GM19239 (cell line): ENCODE results near the gene EFL1.

Experiments used
- DNase-seq: peaks from one replicate; pipeline ENCODE4 v3.0.0; 2011; ENCODE audit warnings: low spot score; ENCODE audit not compliant: insufficient read length
- FAIRE-seq: peaks from 2 replicates; lab custom pipeline; 2011; peaks lifted over from hg19 to GRCh38; lab: Jason Lieb, UNC

EFL1 gene

DNA sequence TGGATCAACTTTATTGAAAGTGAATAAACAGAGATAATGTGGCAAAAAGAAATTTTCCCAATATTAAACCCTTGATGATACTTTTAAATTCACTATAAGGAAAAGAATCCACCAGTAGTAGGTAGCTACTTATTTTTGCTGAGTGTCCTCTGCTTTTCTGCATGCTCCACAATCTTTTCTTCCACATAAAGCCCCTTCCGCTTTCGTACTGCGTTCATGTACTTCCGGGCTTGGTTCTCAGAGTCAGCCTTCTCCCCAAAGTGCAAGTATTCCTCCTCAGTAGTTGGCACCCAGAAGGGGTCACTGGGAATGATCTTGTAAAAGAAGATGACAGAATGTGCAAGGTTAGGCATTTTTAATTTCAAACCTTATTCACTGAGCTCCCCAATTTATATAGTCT lies 132.3 kb downstream of the EFL1 start:
- FAIRE-seq (no peak), DNase-seq (no peak)

DNA sequence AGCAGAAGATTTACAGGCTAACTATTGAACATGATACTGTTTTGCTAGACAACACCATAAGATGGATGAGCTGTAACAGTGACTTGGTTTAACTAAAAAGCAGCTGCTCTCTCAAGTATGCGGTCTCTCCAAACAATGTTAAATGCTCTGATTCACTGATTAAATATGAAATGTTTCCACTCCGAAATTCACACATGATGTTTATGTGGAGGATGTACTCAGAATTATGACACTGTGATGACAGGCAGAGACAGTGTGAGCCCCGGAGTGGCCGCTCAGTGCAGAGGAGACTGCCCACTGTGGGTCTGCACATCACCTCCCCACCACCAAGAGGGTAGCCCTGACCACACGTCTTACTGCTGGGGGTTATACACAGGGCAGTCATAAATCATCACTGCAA lies 132.8 kb downstream of the EFL1 start:
- FAIRE-seq (no peak), DNase-seq (no peak)

DNA sequence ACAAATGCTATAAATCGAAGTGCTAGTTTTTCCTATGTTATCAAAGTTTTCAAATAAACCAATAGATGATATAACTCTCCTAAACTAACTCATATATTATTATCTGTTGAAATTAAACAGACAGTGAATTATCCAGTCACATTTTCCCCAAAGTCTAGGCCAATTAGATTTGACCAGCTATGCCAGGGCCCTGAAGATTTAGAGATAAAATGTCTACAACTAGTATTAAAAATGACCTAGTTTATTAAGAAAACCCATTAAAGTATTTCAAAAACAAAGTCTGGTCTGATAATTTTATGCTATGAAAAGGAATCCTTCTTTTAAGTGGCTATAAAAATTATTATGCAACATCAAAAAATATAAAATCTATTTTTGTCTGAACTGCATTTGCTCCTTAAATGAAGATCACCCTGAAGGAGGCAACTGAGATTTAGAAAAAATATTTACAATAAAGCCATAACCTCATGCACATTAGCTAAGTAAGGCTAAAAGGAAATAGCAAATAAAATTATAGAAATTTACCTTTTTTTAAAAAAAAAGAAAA lies 133.3 kb downstream of the EFL1 start:
- FAIRE-seq, result no peak
- DNase-seq, result no peak

DNA sequence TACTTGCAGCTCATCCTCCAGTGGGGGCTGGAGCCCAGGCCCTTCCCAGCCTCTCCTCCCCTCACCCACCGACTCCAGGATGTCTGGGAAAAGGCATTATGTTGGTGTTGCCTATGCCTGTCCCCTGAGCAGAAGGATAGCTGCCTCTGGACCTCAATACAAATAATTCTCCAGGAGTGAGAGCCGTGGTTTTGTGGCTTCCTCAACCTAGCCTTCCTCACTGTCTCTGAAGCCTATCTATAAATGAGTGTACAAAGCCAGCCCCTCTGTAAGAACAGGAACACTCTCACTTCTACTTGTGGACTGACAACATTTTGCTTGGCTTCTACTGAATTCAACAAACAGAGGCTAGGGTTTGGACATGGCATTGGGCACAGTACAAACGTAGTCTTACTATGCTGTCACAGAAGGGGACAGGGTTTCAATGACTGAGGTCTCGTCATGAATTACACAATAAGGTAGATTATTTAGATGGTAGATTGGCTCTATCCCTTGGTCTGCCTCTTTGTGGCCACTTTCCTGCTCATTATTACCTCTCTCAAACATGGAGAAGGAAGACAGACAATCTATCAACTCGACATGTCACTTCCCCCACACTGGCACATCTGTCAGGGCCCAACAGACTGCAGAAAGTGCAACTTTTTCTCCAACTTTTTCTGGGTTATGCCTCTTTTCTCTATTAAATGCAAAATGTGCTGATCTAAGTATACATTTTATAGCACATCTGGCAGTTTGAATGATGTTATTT lies 134.0 kb downstream of the EFL1 start:
- no peak for FAIRE-seq
- no peak for DNase-seq

GRCh38 chr15:82127581-82127980 lies 135.0 kb downstream of the EFL1 start:
- FAIRE-seq, result no peak
- DNase-seq, result no peak

DNA sequence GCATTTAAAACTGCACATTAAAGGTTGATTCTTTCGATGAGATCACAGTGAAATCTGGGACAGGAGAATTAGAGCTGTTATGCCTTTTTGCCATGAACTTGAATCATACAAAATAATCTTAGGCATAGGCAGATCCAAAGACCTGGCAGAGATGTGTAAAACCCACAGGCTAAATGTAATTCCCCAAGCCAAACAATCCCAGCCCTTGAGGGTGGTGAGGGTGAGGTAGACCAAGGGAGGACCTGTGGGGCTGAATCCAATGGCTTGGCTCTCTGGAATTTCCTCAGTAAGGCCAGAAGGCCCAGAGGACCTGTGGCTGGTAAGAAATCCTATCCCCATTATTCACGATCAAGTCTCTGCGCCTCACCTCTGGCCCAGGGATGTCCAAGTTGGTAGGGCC lies 136.2 kb downstream of the EFL1 start:
- FAIRE-seq (no peak), DNase-seq (no peak)

DNA sequence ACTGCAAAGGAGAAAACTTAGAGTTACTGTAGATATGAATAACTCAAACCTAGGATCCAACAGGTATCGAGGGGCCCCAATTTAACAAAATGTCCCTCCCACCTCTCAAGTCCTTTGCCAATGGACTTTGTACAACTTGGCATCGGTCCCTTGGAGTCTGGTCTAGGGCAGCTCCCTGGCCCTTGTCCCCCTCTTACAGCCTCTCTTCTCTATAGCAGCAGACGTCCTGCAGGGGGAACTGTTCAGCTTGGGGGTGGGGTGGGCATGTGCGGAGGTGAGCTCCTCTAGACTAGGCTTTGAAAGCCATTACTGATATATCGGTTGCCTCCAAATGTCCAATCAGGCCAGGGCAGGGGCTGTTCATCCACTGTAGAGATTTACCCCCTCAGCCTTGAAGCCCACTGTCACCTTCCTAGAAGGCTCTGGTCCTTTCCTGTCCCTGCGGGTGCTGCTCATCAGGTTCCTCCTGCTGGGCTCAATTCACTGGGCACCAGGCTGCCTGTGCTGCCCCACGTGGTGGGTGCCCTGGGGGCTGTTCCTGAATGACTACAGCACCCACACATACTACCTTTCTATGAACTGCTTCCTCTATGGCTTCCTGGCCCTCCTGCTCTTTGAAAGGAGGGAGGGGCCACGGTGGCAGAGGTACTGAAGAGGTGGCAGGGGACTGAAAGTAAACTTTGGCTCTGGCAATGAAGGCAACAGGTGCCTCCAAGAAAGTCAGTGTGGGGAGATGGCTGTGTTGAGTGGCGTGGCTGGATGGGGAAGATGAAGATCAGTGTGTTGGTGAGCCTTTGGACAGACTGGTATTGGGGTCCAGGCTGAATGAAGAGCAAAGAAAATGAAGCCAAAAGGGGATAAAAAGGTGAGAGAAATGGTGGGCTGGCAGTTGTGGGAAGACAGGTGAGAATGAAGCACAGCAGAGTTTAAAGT lies 137.9 kb downstream of the EFL1 start:
- DNase-seq (no peak), FAIRE-seq (no peak)

GRCh38 chr15:82122746-82123400 lies 139.7 kb downstream of the EFL1 start:
- no peak for DNase-seq
- FAIRE-seq, result no peak

DNA sequence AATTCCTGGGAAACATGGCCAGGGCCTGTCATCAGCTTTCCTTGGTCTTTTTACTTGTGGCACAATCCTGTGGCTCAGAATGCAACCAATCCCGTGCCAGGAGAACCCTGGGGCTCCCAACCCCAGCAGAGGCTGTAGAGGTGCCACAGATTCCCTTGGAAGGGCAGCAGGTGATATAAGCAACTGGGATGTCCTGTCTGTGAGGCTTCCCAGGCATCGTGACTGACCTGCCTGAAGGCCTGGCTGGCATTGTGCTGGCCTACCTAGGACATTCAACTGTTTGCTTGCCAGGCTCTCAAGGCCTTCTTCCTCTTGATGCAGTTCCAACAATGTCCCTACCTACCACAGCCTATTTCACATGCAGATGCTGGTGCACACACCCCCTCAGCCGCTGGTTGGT lies 144.5 kb downstream of the EFL1 start:
- FAIRE-seq (no peak), DNase-seq (no peak)

DNA sequence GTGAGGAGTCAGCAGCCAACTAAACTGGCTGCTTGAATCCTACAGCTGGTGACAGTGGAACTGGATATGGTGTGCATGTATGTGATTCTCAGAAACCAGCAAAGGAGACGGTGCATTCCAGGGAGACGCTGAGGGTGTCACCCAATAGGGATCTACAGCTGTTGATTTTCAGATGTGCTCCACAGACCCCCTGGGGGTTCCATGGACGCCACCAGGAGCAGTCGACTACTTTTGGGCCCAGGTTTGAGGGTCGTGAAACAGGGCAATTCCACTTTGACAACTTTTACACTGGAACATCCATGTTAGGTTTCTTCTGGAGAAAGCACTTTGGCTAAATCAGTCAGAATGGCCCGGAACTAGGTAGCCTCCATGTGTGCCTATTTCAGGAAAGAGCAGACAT lies 145.2 kb downstream of the EFL1 start:
- no peak for FAIRE-seq
- DNase-seq, result no peak

DNA sequence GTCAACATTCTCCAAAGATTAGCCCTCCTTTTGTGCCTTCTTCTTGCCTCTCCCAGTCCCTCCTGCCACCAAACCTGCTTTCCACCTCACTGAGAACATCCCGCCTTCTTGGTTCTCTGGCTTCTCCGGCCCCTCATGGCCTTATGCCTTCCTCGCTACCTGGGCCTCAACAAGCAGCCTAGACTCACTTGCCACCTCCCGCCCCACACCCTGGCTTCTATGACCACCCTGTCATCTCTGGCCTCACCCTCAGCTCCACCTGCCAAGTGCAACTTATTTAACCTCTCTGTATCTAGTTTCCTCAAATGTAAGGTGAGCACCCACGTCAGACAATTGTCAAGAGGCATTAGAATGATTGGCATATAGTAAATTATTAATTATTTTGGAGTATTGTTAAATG lies 147.9 kb downstream of the EFL1 start:
- FAIRE-seq (no peak), DNase-seq (no peak)

- no peak for FAIRE-seq
- no peak for DNase-seq
Observed at GRCh38 chr15:82113106-82113715, 149.3 kb downstream of the EFL1 start.

DNA sequence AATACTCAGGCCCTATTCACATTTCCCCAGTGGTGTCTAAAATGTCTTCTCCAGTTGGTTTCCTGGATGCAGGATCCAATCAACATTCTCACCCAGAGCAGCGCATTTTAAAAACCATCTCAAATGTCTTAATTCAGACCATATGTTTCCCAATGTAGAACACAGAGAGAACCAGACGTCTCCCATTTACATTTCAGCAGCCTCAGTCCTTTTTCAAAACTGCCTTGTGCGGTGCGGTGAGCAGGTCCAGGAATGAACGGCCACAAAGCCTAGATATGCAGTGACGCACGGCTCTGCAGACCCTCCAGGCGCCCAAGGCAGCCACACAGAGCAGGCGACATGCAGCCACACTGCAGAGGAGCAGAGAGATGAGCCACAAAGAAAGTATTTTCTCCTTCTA lies 150.6 kb downstream of the EFL1 start:
- FAIRE-seq (no peak), DNase-seq (no peak)

- FAIRE-seq (no peak), DNase-seq (no peak)
Observed at GRCh38 chr15:82110144-82110543, 152.4 kb downstream of the EFL1 start.

DNA sequence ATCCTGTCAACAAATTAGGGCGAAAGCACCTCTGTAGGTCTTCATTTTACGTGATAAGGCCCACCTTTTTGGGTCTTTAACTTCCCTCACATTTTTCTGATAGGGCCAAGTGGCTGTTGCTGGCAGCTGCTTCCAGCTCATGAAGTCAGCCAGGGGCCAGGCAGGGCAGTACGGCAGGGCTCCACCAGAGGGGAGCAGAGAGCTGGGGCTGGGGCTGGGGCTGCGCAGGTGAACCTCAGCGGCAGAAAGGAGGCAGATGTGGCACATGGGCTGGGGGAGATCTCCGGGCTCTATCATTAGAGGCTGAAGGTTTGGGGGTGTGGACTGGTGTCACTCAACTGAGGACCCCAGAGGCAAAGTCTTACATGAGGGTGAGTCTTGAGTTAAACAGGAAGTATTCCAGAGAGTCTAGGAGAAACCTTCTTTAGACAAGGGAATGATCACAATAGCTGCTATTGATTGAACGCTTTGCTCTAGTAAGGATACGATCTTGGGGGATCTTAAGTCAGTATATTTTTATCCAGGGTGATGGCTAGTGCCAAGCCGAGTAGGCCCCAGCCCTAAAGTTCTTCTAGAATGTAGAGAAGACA lies 153.9 kb downstream of the EFL1 start:
- FAIRE-seq (no peak), DNase-seq (peak; percentile 71)

DNA sequence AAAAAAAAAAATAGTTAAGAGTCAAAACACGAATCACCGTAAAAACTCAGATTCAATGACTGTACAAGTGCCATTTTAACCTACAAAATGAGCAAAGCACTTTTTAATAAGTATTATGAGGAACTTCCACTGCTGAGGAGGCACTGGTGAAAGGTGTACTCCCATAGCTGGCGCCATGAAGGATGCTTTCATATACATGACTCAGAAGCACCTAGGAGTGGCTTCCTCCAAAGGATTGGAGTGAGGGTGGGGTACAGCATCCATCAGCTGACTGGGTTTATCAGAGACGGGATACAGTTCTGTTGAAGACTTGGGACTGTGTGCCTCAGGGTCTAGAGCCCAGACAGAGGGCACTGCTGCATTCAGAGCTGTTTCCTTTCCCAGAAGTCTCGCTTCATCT lies 155.9 kb downstream of the EFL1 start:
- FAIRE-seq, result no peak
- DNase-seq, result no peak

DNA sequence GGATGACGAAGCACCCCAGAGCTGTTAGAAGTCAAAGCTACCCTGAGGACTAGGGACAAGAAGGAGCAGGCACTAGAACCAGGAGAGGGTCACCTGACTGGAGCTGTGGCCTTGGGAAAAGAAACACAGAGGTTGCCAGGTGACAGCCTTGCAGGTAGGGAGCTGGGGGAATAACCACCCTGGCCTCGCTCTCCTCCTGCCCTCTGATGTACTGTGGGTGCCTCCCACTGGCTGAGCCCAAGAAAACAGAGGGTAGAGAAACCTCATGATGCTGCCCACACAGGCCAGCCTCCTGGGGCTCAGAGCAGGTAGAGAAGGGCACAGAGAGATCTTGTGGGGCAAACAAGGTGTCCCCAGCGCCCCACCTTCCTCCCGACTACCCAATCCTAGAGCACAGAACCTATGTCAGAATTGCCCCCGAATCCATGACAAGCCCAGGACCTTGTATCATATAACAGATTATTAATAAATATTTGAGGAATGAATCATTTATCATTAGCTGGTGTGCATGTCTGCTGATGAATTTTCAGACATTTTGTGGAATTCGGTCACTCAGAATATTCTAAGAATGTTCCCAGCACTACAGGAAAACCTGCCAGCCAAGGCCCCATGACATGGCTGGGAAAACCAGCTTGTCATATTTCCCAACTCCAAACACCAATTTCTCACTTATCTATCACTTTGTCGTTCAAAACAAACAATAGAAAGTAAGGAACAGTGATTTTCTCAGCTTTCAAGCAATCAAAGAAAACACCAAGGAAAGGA lies 156.9 kb downstream of the EFL1 start:
- DNase-seq (no peak), FAIRE-seq (no peak)

GRCh38 chr15:82103468-82103867 lies 159.1 kb downstream of the EFL1 start:
- no peak for FAIRE-seq
- DNase-seq, result no peak
